Measurements from ENCODE around the gene LRRC46. TPM values are rescaled to one million over a fixed set of nuclear protein-coding genes. Genes with fewer than 3 reads are reported as not detected.

Gene LRRC46
- total RNA-seq, 1 donor from 2014 or later, result 0.63 TPM

DNA sequence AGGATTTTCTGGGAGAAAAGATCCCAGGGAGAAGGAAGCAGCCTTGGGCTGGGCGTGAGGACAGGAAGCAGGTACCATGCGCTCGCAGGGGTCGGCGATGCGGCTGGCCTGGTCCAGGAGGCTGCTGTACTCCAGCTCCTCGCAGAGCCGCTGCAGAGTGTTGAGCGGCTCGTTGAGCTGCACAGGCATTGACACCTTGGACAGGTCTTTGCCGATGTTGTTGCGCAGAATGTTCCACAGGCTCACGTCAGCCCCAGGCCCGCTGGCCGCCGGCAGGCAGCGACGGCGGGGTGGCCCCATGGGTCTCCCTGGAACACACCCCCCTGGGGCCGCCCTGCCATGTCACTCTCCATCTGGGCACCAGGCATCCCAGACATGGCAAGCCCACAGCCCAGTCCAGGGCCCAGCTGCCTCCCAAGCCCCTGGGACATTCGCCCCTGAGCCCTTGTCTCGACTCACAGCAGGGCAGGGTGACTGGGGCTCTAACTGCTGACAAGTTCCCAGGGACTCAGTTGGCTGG, 17.9 kb upstream of the LRRC46 start:
- DNase-seq, result no peak
- intact Hi-C loops (cut with micrococcal nuclease), result no loop called here
- no peak overlapping the region for H3K4me3 ChIP-seq
- no peaks in the 10 kb centered on the region for H3K27me3 ChIP-seq (ENCODE audit: low read depth)
- H3K27ac ChIP-seq (replicated peaks), result no peak overlapping the region
- peaks cover 80% of the 10 kb centered on the region for H3K36me3 ChIP-seq
- no peaks in the 10 kb centered on the region for H3K4me1 ChIP-seq
- TF ChIP-seq, protein P1, sequence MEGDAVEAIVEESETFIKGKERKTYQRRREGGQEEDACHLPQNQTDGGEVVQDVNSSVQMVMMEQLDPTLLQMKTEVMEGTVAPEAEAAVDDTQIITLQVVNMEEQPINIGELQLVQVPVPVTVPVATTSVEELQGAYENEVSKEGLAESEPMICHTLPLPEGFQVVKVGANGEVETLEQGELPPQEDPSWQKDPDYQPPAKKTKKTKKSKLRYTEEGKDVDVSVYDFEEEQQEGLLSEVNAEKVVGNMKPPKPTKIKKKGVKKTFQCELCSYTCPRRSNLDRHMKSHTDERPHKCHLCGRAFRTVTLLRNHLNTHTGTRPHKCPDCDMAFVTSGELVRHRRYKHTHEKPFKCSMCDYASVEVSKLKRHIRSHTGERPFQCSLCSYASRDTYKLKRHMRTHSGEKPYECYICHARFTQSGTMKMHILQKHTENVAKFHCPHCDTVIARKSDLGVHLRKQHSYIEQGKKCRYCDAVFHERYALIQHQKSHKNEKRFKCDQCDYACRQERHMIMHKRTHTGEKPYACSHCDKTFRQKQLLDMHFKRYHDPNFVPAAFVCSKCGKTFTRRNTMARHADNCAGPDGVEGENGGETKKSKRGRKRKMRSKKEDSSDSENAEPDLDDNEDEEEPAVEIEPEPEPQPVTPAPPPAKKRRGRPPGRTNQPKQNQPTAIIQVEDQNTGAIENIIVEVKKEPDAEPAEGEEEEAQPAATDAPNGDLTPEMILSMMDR (IDR thresholded peaks at IDR 0.05; ENCODE audit: borderline replicate concordance), result no peak
- no peaks in the 10 kb centered on the region for H3K9me3 ChIP-seq (replicated peaks)

DNA sequence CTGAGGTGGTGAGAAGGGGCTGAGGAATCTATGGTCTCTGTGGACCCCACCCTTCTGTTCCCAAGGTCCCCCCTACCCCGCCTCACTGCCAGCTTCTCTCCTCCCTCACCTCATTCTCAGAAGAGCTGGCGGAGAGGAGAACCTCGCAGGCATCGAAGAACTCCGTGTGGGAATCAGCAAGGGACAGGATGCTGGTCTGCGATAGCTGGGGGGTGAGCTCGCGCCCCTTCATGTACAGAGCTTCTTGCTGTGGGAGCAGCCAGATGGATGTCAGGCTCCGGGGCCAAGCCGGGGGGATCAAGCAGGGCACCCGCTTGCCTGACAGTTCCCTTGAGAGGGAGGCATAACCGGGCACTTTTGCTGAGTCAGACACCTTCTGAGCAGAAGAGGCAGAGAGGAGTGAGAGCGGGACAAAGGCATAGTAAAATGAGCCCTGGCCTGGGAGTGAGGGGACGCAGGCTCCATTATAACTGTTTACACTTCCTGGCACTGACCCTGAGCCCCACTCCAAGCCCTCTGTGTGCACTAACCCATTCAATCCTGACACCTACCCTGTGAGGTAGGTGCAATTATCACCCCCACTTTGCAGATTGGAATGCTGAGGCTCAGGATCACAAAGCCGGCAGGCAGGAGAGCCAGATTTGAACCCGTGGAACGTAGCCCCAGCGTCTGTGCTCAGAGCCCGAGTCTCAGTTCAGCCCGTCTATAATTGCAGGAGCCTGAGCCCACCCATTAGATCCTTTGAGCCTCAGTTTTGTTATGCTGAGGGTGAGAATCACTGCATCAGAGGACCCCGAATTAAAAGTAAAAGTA, 16.2 kb upstream of the LRRC46 start:
- H3K4me1 ChIP-seq, result peaks cover 4% of the 10 kb centered on the region
- intact Hi-C loops (cut with micrococcal nuclease), result no loop called here
- no peaks in the 10 kb centered on the region for H3K9me3 ChIP-seq (replicated peaks)
- peaks cover 69% of the 10 kb centered on the region for H3K36me3 ChIP-seq
- no peak overlapping the region for H3K4me3 ChIP-seq
- TF ChIP-seq, protein P1 (IDR thresholded peaks at IDR 0.05; ENCODE audit: borderline replicate concordance), result no peak
- H3K27ac ChIP-seq (replicated peaks), result no peak overlapping the region
- H3K27me3 ChIP-seq (ENCODE audit: low read depth), result no peaks in the 10 kb centered on the region
- DNase-seq, result no peak

GRCh38 chr17:47816111-47816735, 15.2 kb upstream of the LRRC46 start:
- TF ChIP-seq, protein P1 (IDR thresholded peaks at IDR 0.05; ENCODE audit: borderline replicate concordance), result no peak
- no peak for DNase-seq
- Histone ChIP-seq H3K4me1 (peaks cover 13% of the 10 kb centered on the region), H3K27ac (replicated peaks) (no peak overlapping the region), H3K9me3 (replicated peaks) (no peaks in the 10 kb centered on the region), H3K4me3 (no peak overlapping the region), H3K36me3 (peaks cover 67% of the 10 kb centered on the region), H3K27me3 (ENCODE audit: low read depth) (no peaks in the 10 kb centered on the region)
- intact Hi-C loops (cut with micrococcal nuclease), result no loop called here

DNA sequence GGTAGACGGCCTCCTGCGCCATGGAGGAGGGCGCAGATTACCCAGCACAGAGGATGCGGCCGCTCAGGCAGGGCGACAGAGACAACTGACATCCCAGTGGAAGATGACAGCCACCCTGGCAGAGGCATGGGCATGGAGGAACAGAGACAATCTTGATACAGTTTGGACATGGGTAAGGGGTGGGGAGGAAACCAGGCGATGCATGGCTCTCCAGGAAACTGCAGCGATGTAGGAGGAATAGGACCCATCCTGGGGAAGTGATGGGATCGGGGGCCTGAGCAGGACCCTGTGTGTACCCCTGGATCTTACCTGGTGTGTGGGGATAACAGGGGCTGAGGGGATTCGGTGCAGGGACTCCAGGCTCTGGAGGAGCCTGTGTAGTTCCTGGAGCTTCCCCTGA, 14.5 kb upstream of the LRRC46 start:
- Histone ChIP-seq H3K27me3 (ENCODE audit: low read depth) (no peaks in the 10 kb centered on the region), H3K9me3 (replicated peaks) (no peaks in the 10 kb centered on the region), H3K4me1 (peaks cover 20% of the 10 kb centered on the region), H3K27ac (replicated peaks) (no peak overlapping the region), H3K4me3 (no peak overlapping the region), H3K36me3 (peaks cover 67% of the 10 kb centered on the region)
- DNase-seq, result no peak
- TF ChIP-seq, protein P1 (IDR thresholded peaks at IDR 0.05; ENCODE audit: borderline replicate concordance), result no peak
- intact Hi-C loops (cut with micrococcal nuclease), result no loop called here

DNA sequence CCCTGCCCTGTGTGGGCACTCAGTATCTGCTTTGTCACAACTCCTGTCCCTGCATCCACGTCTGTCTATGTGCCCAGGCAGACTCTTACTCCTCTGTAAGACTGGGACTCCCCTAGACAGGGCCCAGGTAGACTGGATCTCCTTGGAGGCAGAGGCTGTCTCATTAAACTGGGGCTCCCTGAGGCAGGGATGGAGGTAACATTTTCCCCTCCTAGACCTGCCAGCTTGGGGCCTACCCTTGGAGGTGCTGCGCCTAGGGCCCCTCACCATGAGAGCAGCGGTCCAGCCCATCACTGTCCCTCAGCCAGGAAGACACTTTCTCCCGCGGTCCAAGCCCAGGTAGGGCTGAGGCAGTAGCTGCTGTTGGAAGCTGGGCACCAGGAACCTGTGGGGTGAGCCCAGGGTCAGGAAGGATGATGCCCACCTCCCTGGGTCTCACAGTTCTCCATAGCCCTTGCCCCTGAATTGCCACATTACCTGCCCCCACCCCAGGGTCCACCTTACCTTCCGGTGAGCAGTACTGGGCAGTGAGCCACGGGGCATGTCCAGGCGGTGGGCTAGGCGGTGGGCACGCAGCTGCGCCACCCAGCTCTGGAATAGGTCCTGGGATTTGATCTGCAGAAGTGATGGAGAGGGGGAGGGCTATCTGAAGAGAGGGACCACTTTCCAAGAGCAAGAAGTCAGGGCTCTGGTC, 13.3 kb upstream of the LRRC46 start:
- no peak overlapping the region for H3K4me3 ChIP-seq
- no peaks in the 10 kb centered on the region for H3K9me3 ChIP-seq (replicated peaks)
- no peaks in the 10 kb centered on the region for H3K27me3 ChIP-seq (ENCODE audit: low read depth)
- intact Hi-C loops (cut with micrococcal nuclease), result no loop called here
- no peak for DNase-seq
- H3K4me1 ChIP-seq, result peaks cover 27% of the 10 kb centered on the region
- H3K36me3 ChIP-seq, result peaks cover 61% of the 10 kb centered on the region
- no peak overlapping the region for H3K27ac ChIP-seq (replicated peaks)
- TF ChIP-seq, protein P1 (IDR thresholded peaks at IDR 0.05; ENCODE audit: borderline replicate concordance), result no peak
